Transverse colon (tissue), 4 donors: ENCODE data around the gene PARD6B. TPM values are rescaled to one million over a fixed set of nuclear protein-coding genes. Genes with fewer than 3 reads are reported as not detected.
A peak's percentile ranks its signal among the peaks of the same experiment; 100 is the strongest.

ENCODE experiments used
- DNase-seq: peaks from one replicate; pipeline ENCODE4 v3.0.0-alpha.2; 2019
- H3K27ac ChIP-seq, 4 donors: fragments of 200-600 bp; sonication (generic); 2 replicates each; pipeline ENCODE4 v1.5.1; 2016 to 2018; ENCODE audit warnings: inconsistent platforms in 4 of 4
- H3K27me3 ChIP-seq: fragments of 200-600 bp; sonication (generic); 2 replicates; pipeline ENCODE4 v1.5.1; 2017; ENCODE audit warnings: inconsistent platforms
- H3K36me3 ChIP-seq, 4 donors: fragments of 200-600 bp; sonication (generic); 2 replicates each; pipeline ENCODE4 v1.5.1; 2017 to 2019; ENCODE audit warnings: inconsistent platforms in 4 of 4
- H3K4me1 ChIP-seq, 4 donors: fragments of 200-600 bp; sonication (generic); 2 replicates each; pipeline ENCODE4 v1.5.1; 2017 to 2020; ENCODE audit warnings: inconsistent platforms in 4 of 4
- H3K4me3 ChIP-seq, 4 donors: fragments of 200-600 bp; sonication (generic); 1 replicate in 1 of 4; 2 replicates in 3 of 4; pipeline versions ENCODE4 v1.5.1 to v1.6.1; 2017 to 2019; ENCODE audit warnings: inconsistent platforms in 4 of 4
- H3K9me3 ChIP-seq, 2 donors: fragments of 200-600 bp; sonication (generic); 2 replicates each; pipeline ENCODE4 v1.5.1; 2017 to 2019; ENCODE audit warnings: inconsistent platforms in 2 of 2
- EP300 ChIP-seq: sonication (generic); formaldehyde crosslinking; IDR thresholded peaks from one replicate; pipeline ENCODE4 v1.6.1; 2017; ENCODE audit warnings: antibody characterized with exemption, low read depth
- POLR2A ChIP-seq: fragments of 450-650 bp; IDR thresholded peaks from one replicate; pipeline ENCODE4 v1.6.1; 2016; ENCODE audit warnings: antibody characterized with exemption, mild to moderate bottlenecking, moderate library complexity
- POLR2AphosphoS5 ChIP-seq, 3 donors: sonication (generic); formaldehyde crosslinking; IDR thresholded peaks; one replicate each; pipeline ENCODE4 v1.6.1; 2016; ENCODE audit warnings: antibody characterized with exemption in 3 of 3
- WGBS, 2 donors: methylation state at CpG; one replicate each; pipeline ENCODE4 v1.1.5; 2018; ENCODE audit warnings: low coverage in 1 of 2; 5-methylcytosine and 5-hydroxymethylcytosine counted together
- in situ Hi-C, 4 donors: fragments of 200-750 bp; cut with MboI; loops; one replicate each; pipeline versions ENCODE4 v1.15.0 to v1.15.1; 2017; ENCODE audit warnings: low sequenced_read_pairs in 3 of 4, low pct_ligation_motif_present in 1 of 4, low pct_unique_long_range_greater_than_20kb in 1 of 4
- intact Hi-C: fragments of 100-400 bp; cut with DNase I; formaldehyde crosslinking; loops from one replicate; pipeline ENCODE4 v1.15.1; 2023; ENCODE audit warnings: low total_unique reads
- total RNA-seq, 4 donors: library from RNA; depleted of rRNA; stranded (reverse); fragments of >200 nt; gene quantifications; one replicate each; pipeline ENCODE4 v1.1.0, GENCODE V29; 2016
- TF ChIP-seq, protein P1 (sequence below), 5 experiments: fragments of 200-600 bp in 3 of 5; fragments of 450-650 bp in 2 of 5; sonication (generic) in 3 of 5; IDR thresholded peaks; 1 replicate in 2 of 5; 2 replicates in 3 of 5; pipeline ENCODE4 v1.5.1; 2016 to 2017; ENCODE audit warnings: antibody characterized with exemption in 5 of 5, inconsistent platforms in 3 of 5, mild to moderate bottlenecking in 2 of 5, moderate library complexity in 1 of 5

PARD6B gene
- total RNA-seq, 4 donors from 2014 or later, result 1.2 to 34.8 (median 17.2) TPM

DNA sequence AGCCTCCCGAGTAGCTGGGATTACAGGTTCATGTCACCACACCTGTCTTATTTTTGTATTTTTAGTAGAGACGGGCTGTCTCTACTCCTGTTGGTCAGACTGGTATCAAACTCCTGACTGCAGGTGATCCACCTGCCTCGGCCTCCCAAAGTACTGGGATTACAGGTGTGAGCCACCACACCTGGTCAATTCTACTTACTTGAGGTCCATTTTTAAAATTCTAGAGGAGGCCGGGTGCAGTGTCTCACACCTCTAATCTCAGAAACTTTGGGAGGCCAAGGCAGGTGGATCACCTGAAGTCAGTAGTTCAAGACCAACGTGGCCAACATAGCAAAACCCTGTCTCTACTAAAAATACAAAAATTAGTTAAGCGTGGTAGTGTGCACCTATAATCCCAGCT, 47.8 kb upstream of the PARD6B start:
- in situ Hi-C loops (no loop called here), intact Hi-C loops (no loop called here)
- peaks cover 0 to 3% (median 0%) of the 10 kb centered on the region in 4 donors for H3K4me1 ChIP-seq
- H3K36me3 ChIP-seq, result no peaks in the 10 kb centered on the region
- 82% methylated on average over 6 of the region's 6 CpGs; no CpG with 5 or more reads in 1 of the 2 donors for WGBS, 2 donors
- no peaks in the 10 kb centered on the region for H3K27me3 ChIP-seq
- no peaks in the 10 kb centered on the region for H3K9me3 ChIP-seq
- H3K27ac ChIP-seq, result no peak overlapping the region
- TF ChIP-seq POLR2AphosphoS5 (IDR thresholded peaks at IDR 0.05) (no peak), EP300 (no peak), POLR2A (no peak)
- TF ChIP-seq, protein P1, sequence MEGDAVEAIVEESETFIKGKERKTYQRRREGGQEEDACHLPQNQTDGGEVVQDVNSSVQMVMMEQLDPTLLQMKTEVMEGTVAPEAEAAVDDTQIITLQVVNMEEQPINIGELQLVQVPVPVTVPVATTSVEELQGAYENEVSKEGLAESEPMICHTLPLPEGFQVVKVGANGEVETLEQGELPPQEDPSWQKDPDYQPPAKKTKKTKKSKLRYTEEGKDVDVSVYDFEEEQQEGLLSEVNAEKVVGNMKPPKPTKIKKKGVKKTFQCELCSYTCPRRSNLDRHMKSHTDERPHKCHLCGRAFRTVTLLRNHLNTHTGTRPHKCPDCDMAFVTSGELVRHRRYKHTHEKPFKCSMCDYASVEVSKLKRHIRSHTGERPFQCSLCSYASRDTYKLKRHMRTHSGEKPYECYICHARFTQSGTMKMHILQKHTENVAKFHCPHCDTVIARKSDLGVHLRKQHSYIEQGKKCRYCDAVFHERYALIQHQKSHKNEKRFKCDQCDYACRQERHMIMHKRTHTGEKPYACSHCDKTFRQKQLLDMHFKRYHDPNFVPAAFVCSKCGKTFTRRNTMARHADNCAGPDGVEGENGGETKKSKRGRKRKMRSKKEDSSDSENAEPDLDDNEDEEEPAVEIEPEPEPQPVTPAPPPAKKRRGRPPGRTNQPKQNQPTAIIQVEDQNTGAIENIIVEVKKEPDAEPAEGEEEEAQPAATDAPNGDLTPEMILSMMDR (IDR thresholded peaks at IDR 0.05), result no peak
- no peak for DNase-seq
- H3K4me3 ChIP-seq, result no peak overlapping the region

DNA sequence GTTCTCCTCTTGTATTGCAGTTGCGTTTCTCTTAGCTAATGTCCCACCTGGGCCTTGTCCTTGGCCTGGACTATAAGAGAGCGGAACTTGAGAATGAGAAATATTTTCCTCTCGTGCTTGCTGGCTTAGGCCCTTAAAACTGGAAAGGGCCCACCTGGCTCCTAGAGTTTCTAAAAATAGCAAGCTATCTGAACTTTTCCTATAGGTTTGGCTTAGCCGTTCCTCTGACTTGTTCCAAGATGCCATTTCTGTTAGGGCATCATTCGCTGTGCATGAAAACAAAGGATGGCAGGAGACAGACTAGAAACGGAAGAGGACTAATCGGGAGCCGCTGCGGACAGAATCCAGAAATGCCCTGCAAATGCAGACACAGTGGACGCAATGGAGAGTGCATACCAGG, 44.6 kb upstream of the PARD6B start:
- peaks cover 19% of the 10 kb centered on the region for H3K27me3 ChIP-seq
- H3K4me3 ChIP-seq, result no peak overlapping the region
- in situ Hi-C loops (no loop called here), intact Hi-C loops (no loop called here)
- H3K9me3 ChIP-seq, result no peaks in the 10 kb centered on the region
- H3K36me3 ChIP-seq, result no peaks in the 10 kb centered on the region
- peaks cover 0 to 12% (median 4%) of the 10 kb centered on the region in 4 donors for H3K4me1 ChIP-seq
- DNase-seq, result no peak
- peak overlapping the region in 1 of 4 donors; percentile 2 for H3K27ac ChIP-seq
- 72 to 92% methylated on average over 8 to 10 of the region's 10 CpGs for WGBS, 2 donors
- TF ChIP-seq POLR2AphosphoS5 (IDR thresholded peaks at IDR 0.05), result no peak
- TF ChIP-seq, protein P1 (IDR thresholded peaks at IDR 0.05), result no peak
- no peak for TF ChIP-seq POLR2A
- no peak for TF ChIP-seq EP300

DNA sequence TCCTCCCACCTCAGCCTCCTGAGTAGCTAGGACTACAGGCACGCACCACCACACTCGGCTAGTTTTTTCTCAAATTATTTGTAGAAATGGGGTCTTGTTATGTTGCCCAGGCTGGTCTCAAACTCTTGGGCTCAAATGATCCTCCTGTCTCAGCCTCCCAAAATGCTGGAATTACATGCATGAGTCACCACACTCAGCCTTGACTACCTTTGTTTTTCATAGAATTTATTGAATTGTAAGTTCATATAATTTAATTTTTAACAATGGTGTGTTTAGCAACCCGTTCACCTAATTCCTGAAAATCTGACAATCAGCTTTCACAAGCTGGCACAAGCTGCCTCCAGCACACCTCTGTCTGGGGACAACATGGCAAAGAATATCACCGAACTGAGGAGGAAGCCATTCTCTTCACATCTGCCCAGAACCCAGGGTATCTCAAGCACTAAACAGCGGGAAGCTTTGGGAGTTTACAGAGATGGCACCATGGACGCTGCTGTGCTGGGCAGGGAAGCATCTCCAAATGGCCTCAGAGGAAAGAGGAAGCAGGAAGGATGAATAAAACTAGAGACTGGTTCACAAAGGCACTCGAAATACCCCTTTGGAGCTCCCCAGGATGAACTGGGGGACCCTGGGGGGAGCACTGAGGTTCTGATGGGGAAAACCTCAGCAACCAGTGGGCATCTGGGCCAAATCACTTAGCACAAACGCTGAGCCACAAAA, 43.0 kb upstream of the PARD6B start:
- in situ Hi-C loops (no loop called here), intact Hi-C loops (no loop called here)
- Histone ChIP-seq H3K27ac (no peak overlapping the region), H3K9me3 (no peaks in the 10 kb centered on the region), H3K4me3 (no peak overlapping the region), H3K4me1 (peaks cover 0 to 18% (median 6%) of the 10 kb centered on the region in 4 donors), H3K36me3 (no peaks in the 10 kb centered on the region), H3K27me3 (peaks cover 30% of the 10 kb centered on the region)
- TF ChIP-seq POLR2A (no peak), EP300 (no peak), POLR2AphosphoS5 (IDR thresholded peaks at IDR 0.05) (no peak)
- TF ChIP-seq, protein P1 (IDR thresholded peaks at IDR 0.05), result no peak
- 63 to 79% methylated on average over 2 to 8 of the region's 8 CpGs for WGBS, 2 donors
- no peak for DNase-seq

DNA sequence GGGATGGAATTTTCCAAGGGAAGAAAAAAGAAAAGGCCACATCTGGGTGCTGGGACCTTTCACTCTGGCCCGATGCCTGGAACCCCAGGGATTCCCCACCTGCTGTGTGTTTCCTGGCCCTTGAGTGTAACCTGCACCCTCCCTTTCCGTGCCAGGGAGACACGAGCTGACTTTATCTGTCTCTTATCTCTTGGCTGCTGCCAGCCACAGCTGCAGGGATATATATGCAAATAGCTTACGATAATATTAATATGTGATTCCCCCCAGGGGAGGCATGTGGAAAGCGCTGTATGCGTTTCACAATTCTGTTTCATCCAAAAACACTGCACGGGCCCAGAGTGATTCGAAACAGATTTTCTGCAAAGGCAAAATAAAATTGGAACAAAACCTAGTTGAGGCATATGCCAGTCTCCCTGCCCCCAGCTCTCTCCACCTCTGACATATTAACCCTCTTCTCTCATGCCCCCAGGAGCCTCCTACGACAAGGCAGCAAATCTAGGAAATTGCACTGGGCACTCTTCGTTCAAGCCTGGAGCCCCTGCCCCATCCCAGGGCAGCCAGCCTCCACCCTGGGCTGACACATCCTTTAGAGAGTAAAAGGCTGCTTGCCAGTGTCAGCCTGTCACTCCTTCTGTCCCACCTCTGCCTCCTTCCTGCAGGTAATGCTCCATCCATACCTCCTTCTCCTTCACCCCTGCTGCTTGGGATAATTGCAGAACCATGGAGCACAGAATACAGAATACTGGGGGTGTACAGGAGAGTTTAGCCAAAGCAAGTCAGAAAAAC, 41.3 kb upstream of the PARD6B start:
- peak overlapping the region in 3 of 4 donors; percentile 24 to 53 (median 32) for H3K4me3 ChIP-seq

More for the DNA sequence above, 41.3 kb upstream of the PARD6B start:
- Histone ChIP-seq H3K36me3 (no peaks in the 10 kb centered on the region), H3K27me3 (peaks cover 32% of the 10 kb centered on the region), H3K9me3 (no peaks in the 10 kb centered on the region), H3K27ac (peak overlapping the region; percentile 70 to 78 (median 74)), H3K4me1 (peaks cover 0 to 18% (median 6%) of the 10 kb centered on the region in 4 donors)
- no peak for DNase-seq
- intact Hi-C loops, result no loop called here
- in situ Hi-C loops, result no loop called here
- TF ChIP-seq EP300 (no peak), POLR2AphosphoS5 (IDR thresholded peaks at IDR 0.05) (no peak), POLR2A (no peak)
- TF ChIP-seq, protein P1 (IDR thresholded peaks at IDR 0.05), result no peak
- WGBS, 2 donors, result 6 to 40% methylated on average over 6 to 10 of the region's 10 CpGs
